Bronchial epithelial cell (primary cell): ENCODE data around the gene PCK1. TPM values are rescaled to one million over a fixed set of nuclear protein-coding genes. Genes with fewer than 3 reads are reported as not detected.

Source experiments
- DNase-seq: peaks from one replicate; pipeline ENCODE4 v3.0.0-alpha.2; 2010; ENCODE audit warnings: low read depth
- FAIRE-seq: peaks from 2 replicates; lab custom pipeline; 2011; peaks lifted over from hg19 to GRCh38; lab: Jason Lieb, UNC
- H3K27me3 ChIP-seq: 2 replicates; pipeline ENCODE4 v1.5.1; 2011; ENCODE audit warnings: low read length; ENCODE audit not compliant: control insufficient read depth, insufficient read depth
- H3K36me3 ChIP-seq: 2 replicates; pipeline ENCODE4 v1.5.1; 2011; ENCODE audit warnings: low read length; ENCODE audit not compliant: control insufficient read depth, insufficient read depth
- H3K4me3 ChIP-seq: 2 replicates; pipeline ENCODE4 v1.5.1; 2011; ENCODE audit warnings: mild to moderate bottlenecking, low read depth, low read length, control low read depth
- CTCF ChIP-seq: IDR thresholded peaks from 2 replicates; pipeline ENCODE4 v1.5.1; 2011; ENCODE audit warnings: mild to moderate bottlenecking, moderate library complexity, low read length, control low read depth, inconsistent platforms; ENCODE audit not compliant: insufficient read depth, severe bottlenecking
- total RNA-seq: library from RNA; depleted of rRNA; stranded (reverse); fragments of >200 nt; gene quantifications from 2 replicates; pipeline ENCODE4 v1.2.1, GENCODE V29; 2014

The PCK1 gene
- total RNA-seq, 1 donor from 2014 or later, result not detected

- no peak for DNase-seq
- no peak for FAIRE-seq
- Histone ChIP-seq H3K27me3 (peaks cover 12% of the 10 kb centered on the region), H3K4me3 (no peak overlapping the region), H3K36me3 (no peaks in the 10 kb centered on the region)
- no peak for TF ChIP-seq CTCF
Measured at GRCh38 chr20:57568960-57569359, 8.1 kb downstream of the PCK1 start.

- H3K27me3 ChIP-seq, result peaks cover 15% of the 10 kb centered on the region
- H3K36me3 ChIP-seq, result no peaks in the 10 kb centered on the region
- H3K4me3 ChIP-seq, result no peak overlapping the region
- DNase-seq (no peak), FAIRE-seq (no peak)
- no peak for TF ChIP-seq CTCF
Measured at GRCh38 chr20:57570145-57570850, 9.4 kb downstream of the PCK1 start.

GRCh38 chr20:57570920-57571319 lies 10.0 kb downstream of the PCK1 start:
- DNase-seq, result no peak
- Histone ChIP-seq H3K27me3 (peaks cover 15% of the 10 kb centered on the region), H3K36me3 (no peaks in the 10 kb centered on the region), H3K4me3 (no peak overlapping the region)
- no peak for TF ChIP-seq CTCF
- no peak for FAIRE-seq

GRCh38 chr20:57571782-57572416 lies 11.0 kb downstream of the PCK1 start:
- DNase-seq, result no peak
- no peak for FAIRE-seq
- Histone ChIP-seq H3K4me3 (no peak overlapping the region), H3K36me3 (no peaks in the 10 kb centered on the region), H3K27me3 (peaks cover 12% of the 10 kb centered on the region)
- TF ChIP-seq CTCF, result no peak

- DNase-seq, result no peak
- TF ChIP-seq CTCF, result no peak
- H3K27me3 ChIP-seq, result peaks cover 10% of the 10 kb centered on the region
- no peak overlapping the region for H3K4me3 ChIP-seq
- no peaks in the 10 kb centered on the region for H3K36me3 ChIP-seq
- FAIRE-seq, result no peak
Measured at GRCh38 chr20:57573242-57573641, 12.3 kb downstream of the PCK1 start.
